Measurements from ENCODE around the gene MAPK9. TPM values are rescaled to one million over a fixed set of nuclear protein-coding genes. Genes with fewer than 3 reads are reported as not detected.

MAPK9 gene
- total RNA-seq = 10 to 100 TPM; 19.4 to 54.0 (median 36.5) TPM
- polyA plus RNA-seq = 10 to 100 TPM; 11.9 to 66.6 (median 13.7) TPM
- long read RNA-seq, donor 1, full-length matches to known transcripts = 8 of 8 reads
- long read RNA-seq, donor 1, partial matches to known transcripts = 0 of 8 reads
- long read RNA-seq, donor 1, other reads (novel, unspliced or antisense) = 0 of 8 reads
- long read RNA-seq, donor 2, full-length matches to known transcripts = 2 of 2 reads
- long read RNA-seq, donor 2, partial matches to known transcripts = 0 of 2 reads
- long read RNA-seq, donor 2, other reads (novel, unspliced or antisense) = 0 of 2 reads
- long read RNA-seq, donor 3, full-length matches to known transcripts = 6 of 6 reads
- long read RNA-seq, donor 3, partial matches to known transcripts = 0 of 6 reads
- long read RNA-seq, donor 3, other reads (novel, unspliced or antisense) = 0 of 6 reads
- long read RNA-seq, donor 4, partial matches to known transcripts = 0 of 2 reads
- long read RNA-seq, donor 4, other reads (novel, unspliced or antisense) = 2 of 2 reads
- long read RNA-seq, donor 5, full-length matches to known transcripts = 52 of 65 reads
- long read RNA-seq, donor 5, partial matches to known transcripts = 1 of 65 reads
- long read RNA-seq, donor 5, other reads (novel, unspliced or antisense) = 12 of 65 reads
- long read RNA-seq, donor 6, partial matches to known transcripts = 4 of 9 reads
- long read RNA-seq, donor 6, other reads (novel, unspliced or antisense) = 5 of 9 reads
- long read RNA-seq, donor 7, full-length matches to known transcripts = 1 of 1 reads
- long read RNA-seq, donor 7, partial matches to known transcripts = 0 of 1 reads
- long read RNA-seq, donor 7, other reads (novel, unspliced or antisense) = 0 of 1 reads
- long read RNA-seq, donor 8, full-length matches to known transcripts = 6 of 6 reads
- long read RNA-seq, donor 8, partial matches to known transcripts = 0 of 6 reads
- long read RNA-seq, donor 8, other reads (novel, unspliced or antisense) = 0 of 6 reads
- long read RNA-seq, donor 9, full-length matches to known transcripts = 7 of 7 reads
- long read RNA-seq, donor 9, partial matches to known transcripts = 0 of 7 reads
- long read RNA-seq, donor 9, other reads (novel, unspliced or antisense) = 0 of 7 reads
- long read RNA-seq, donor 10, full-length matches to known transcripts = 3 of 3 reads
- long read RNA-seq, donor 10, partial matches to known transcripts = 0 of 3 reads
- long read RNA-seq, donor 10, other reads (novel, unspliced or antisense) = 0 of 3 reads

DNA sequence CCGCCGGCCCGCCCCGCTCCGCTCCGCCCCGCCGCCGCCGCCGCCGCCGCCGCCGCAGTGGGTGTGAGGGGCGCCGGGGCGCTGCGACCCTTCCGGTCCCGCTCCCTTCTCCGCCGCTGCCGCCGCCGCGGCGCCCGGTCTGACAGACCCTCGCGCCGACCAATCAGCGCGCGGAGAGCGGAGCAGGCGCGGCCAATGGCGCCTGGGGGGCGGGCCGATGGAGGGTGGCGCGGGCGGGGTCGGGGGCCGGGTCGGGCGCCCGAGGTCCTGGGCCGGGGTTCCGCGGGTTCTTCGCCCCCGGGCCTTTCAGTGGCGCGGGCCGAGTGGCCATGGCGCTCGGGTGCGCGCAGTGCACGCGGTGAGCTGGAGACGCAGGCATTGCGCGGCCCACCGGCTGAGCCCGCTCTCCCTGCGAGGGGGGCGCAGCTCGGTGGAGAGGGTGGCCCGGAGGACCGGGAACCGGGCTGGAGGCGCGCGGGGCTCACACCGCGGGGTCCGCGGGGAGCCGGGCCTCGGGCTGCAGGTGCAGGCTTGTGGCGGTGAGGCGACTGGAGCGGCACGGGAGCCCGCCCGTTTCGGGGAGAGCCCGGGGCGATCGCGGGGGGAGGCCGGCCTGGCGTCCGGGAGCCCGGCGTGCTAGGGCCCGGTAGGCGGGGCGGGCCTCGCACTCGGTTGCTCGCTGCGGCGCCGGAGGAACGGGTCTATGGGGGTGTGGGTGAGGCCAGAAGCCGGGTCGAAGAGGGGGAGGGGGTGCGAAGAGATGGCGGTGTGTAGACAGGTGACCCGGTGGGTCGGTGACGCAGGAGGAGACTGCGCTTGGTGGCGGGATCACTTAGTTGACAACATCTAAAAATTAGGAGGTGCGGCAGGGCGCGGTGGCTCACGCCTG lies at the start of gene MAPK9:
Gene MAPK9 (minus strand): TSS at position 141 of the 889 bp plus-strand sequence. CDS start 11,522 bp downstream, outside the sequence.
- Histone ChIP-seq H3K4me1 (replicated peaks in 1 of 2) (peaks cover 20 to 28% of the 10 kb centered on the region in 2 donors), H3K27ac (peak within 1 kb of the TSS; percentile 75 to 91 (median 89)), H3K9me3 (replicated peaks in 1 of 3) (no peaks in the 10 kb centered on the region), H3K4me3 (peak within 1 kb of the TSS in 3 of 4 donors; percentile 65 to 93 (median 91)), H3K27me3 (no peaks in the 10 kb centered on the region), H3K36me3 (replicated peaks in 1 of 2) (no peaks in the 10 kb centered on the region)
- peak; percentile 75 to 89 (median 84) for DNase-seq
- WGBS, 4 donors = 0 to 4% (median 2%) methylated on average over 6 to 120 of the region's 122 CpGs
- TF ChIP-seq CTCF (IDR thresholded peaks at IDR 0.05) (no peak), POLR2A (IDR thresholded peaks at IDR 0.05) (peak; percentile 28 to 53)
- intact Hi-C loops (cut with DNase I) = loop anchor here (2.0 to 10.0 kb wide), 3 partner anchors 173 to 313 kb away; no protein-coding TSS in a partner anchor

GRCh38 chr5:180341595-180341994 lies 49.7 kb upstream of the MAPK9 start:
- 92 to 95% (median 92%) methylated on average over 8 of the region's 8 CpGs for WGBS, 4 donors
- no peaks in the 10 kb centered on the region for H3K36me3 ChIP-seq (replicated peaks in 1 of 2)
- intact Hi-C loops (cut with DNase I) = no loop called here
- no peak for DNase-seq
- H3K4me1 ChIP-seq (replicated peaks in 1 of 2) = no peaks in the 10 kb centered on the region
- no peaks in the 10 kb centered on the region for H3K9me3 ChIP-seq (replicated peaks in 1 of 3)
- TF ChIP-seq POLR2A (IDR thresholded peaks at IDR 0.05) (no peak), CTCF (IDR thresholded peaks at IDR 0.05) (no peak)
- no peak overlapping the region for H3K27ac ChIP-seq
- H3K4me3 ChIP-seq = no peak overlapping the region
- no peaks in the 10 kb centered on the region for H3K27me3 ChIP-seq

GRCh38 chr5:180340856-180341255 lies 49.0 kb upstream of the MAPK9 start:
- H3K36me3 ChIP-seq (replicated peaks in 1 of 2) = no peaks in the 10 kb centered on the region
- intact Hi-C loops (cut with DNase I) = no loop called here
- TF ChIP-seq POLR2A (IDR thresholded peaks at IDR 0.05) = no peak
- no peak for TF ChIP-seq CTCF (IDR thresholded peaks at IDR 0.05)
- no peak overlapping the region for H3K4me3 ChIP-seq
- H3K27me3 ChIP-seq = no peaks in the 10 kb centered on the region
- 80 to 87% (median 85%) methylated on average over 9 of the region's 9 CpGs for WGBS, 4 donors
- no peak overlapping the region for H3K27ac ChIP-seq
- H3K9me3 ChIP-seq (replicated peaks in 1 of 3) = no peaks in the 10 kb centered on the region
- no peak for DNase-seq
- H3K4me1 ChIP-seq (replicated peaks in 1 of 2) = no peaks in the 10 kb centered on the region

Data from adrenal gland (tissue), 19 donors.